HL-60 (cell line): Measurements from ENCODE around the gene NR1H4.

Source experiments
- CTCF ChIP-seq: IDR thresholded peaks from one replicate; pipeline ENCODE4 v1.5.1; 2011; ENCODE audit warnings: low read length, control low read depth, inconsistent platforms; ENCODE audit not compliant: insufficient read depth
- GABPA ChIP-seq: IDR thresholded peaks from 2 replicates; pipeline ENCODE4 v1.6.1; 2012; ENCODE audit warnings: low read depth
- POLR2AphosphoS5 ChIP-seq: IDR thresholded peaks from 2 replicates; pipeline ENCODE4 v1.6.1; 2012; ENCODE audit warnings: low read depth
- REST ChIP-seq: IDR thresholded peaks from 2 replicates; pipeline ENCODE4 v1.6.1; 2012; ENCODE audit warnings: low read depth; ENCODE audit not compliant: insufficient replicate concordance
- SPI1 ChIP-seq: IDR thresholded peaks from 2 replicates; pipeline ENCODE4 v1.6.1; 2012; ENCODE audit warnings: low read depth, mild to moderate bottlenecking, borderline replicate concordance

GRCh38 chr12:100508751-100509150 is 35.1 kb downstream of the NR1H4 start:
- TF ChIP-seq CTCF (no peak), GABPA (no peak), POLR2AphosphoS5 (no peak), REST (no peak), SPI1 (no peak)
